Right lobe of liver (tissue), 4 donors: ENCODE measurements around the gene RRP1.

Experiments
- POLR2A ChIP-seq: fragments of 450-650 bp; IDR thresholded peaks from one replicate; pipeline ENCODE4 v1.6.1; 2017; ENCODE audit warnings: antibody characterized with exemption, mild to moderate bottlenecking
- TF ChIP-seq, protein P1 (sequence below), 4 donors: fragments of 200-600 bp in 3 of 4; fragments of 450-650 bp in 1 of 4; IDR thresholded peaks; one replicate each; pipeline versions ENCODE4 v1.5.1 to v1.8.0; 2016 to 2022; ENCODE audit warnings: antibody characterized with exemption in 4 of 4, mild to moderate bottlenecking in 2 of 4
- donor health status: DM: no; HTN: no; CAD: no.
- donor health status: DM: no; HTN: no; CAD: no.
- donor health status: DM: no; HTN: yes; CAD: no.

DNA sequence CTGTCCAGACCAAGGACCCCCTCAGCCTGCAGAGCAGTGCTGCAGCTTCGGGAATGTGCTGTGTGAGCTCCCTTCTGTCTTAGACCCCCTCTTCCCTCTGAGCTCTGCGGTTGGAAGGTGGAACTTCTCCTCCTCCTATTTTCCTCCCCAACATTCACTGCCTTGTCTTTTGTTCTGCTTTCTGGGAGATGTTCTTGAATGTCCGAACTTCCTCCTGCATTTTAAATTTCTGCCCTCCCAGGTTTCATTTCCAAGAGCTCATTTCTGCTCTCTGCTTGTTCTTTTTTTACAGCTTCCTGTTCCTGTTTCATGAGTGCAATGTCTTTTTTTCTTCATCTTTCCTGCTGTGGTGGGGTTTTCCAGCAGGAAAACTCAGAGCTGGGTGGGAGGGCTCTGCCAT lies 29.3 kb downstream of the RRP1 start:
- TF ChIP-seq, protein P1, sequence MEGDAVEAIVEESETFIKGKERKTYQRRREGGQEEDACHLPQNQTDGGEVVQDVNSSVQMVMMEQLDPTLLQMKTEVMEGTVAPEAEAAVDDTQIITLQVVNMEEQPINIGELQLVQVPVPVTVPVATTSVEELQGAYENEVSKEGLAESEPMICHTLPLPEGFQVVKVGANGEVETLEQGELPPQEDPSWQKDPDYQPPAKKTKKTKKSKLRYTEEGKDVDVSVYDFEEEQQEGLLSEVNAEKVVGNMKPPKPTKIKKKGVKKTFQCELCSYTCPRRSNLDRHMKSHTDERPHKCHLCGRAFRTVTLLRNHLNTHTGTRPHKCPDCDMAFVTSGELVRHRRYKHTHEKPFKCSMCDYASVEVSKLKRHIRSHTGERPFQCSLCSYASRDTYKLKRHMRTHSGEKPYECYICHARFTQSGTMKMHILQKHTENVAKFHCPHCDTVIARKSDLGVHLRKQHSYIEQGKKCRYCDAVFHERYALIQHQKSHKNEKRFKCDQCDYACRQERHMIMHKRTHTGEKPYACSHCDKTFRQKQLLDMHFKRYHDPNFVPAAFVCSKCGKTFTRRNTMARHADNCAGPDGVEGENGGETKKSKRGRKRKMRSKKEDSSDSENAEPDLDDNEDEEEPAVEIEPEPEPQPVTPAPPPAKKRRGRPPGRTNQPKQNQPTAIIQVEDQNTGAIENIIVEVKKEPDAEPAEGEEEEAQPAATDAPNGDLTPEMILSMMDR (IDR thresholded peaks at IDR 0.05): no peak
- no peak for TF ChIP-seq POLR2A
